Measurements from ENCODE around the gene UBFD1. TPM values are rescaled to one million over a fixed set of nuclear protein-coding genes. Genes with fewer than 3 reads are reported as not detected.

Gene UBFD1
- total and polyA plus RNA-seq, 2 donors (not counting 1 experiment from before 2014, with no cell fraction given): 66.6 to 101 TPM

GRCh38 chr16:23515881-23516280 is 41.6 kb upstream of the UBFD1 start:
- no peak overlapping the region for H3K9ac ChIP-seq (ENCODE audit: insufficient read depth, low read length)
- no peak overlapping the region for H3K4me2 ChIP-seq (ENCODE audit: extremely low read depth, insufficient read depth, low read length)
- no peak for DNase-seq (ENCODE audit: low read depth in 2 of 2)
- H3K9me3 ChIP-seq (ENCODE audit: control insufficient read depth, insufficient read depth, low read depth, low read length): no peaks in the 10 kb centered on the region
- peaks cover 2% of the 10 kb centered on the region for H3K36me3 ChIP-seq (ENCODE audit: control insufficient read depth, insufficient read depth, low read length)
- no peaks in the 10 kb centered on the region for H3K79me2 ChIP-seq (ENCODE audit: control insufficient read depth, insufficient read depth, low read length)
- H3K27me3 ChIP-seq (ENCODE audit: control insufficient read depth, insufficient read depth, low read length): no peaks in the 10 kb centered on the region
- no peak overlapping the region for H3K27ac ChIP-seq (ENCODE audit: insufficient read depth, low read length)
- no peak overlapping the region for H3K4me3 ChIP-seq (replicated peaks in 1 of 4; ENCODE audit: control extremely low read depth in 1 of 4, insufficient read depth in 1 of 4, low read depth in 3 of 4, low read length in 4 of 4)
- H2AFZ ChIP-seq (ENCODE audit: low read length): no peak overlapping the region
- no peaks in the 10 kb centered on the region for H4K20me1 ChIP-seq (ENCODE audit: control insufficient read depth, extremely low read depth, insufficient read depth, low read length)
- no peaks in the 10 kb centered on the region for H3K4me1 ChIP-seq (ENCODE audit: control insufficient read depth, extremely low read depth, insufficient read depth, low read length)
- no peak for TF ChIP-seq EZH2 (IDR thresholded peaks at IDR 0.05; ENCODE audit: low read length, missing control alignments)
- no peak for TF ChIP-seq CTCF (conservative IDR thresholded peaks at IDR 0.05 in 1 of 2, IDR thresholded peaks at IDR 0.05 in 1 of 2; ENCODE audit: low read depth in 1 of 2, low read length in 2 of 2)

- Histone ChIP-seq H3K4me3 (replicated peaks in 1 of 4; ENCODE audit: control extremely low read depth in 1 of 4, insufficient read depth in 1 of 4, low read depth in 3 of 4, low read length in 4 of 4) (no peak overlapping the region), H4K20me1 (ENCODE audit: control insufficient read depth, extremely low read depth, insufficient read depth, low read length) (no peaks in the 10 kb centered on the region), H3K27ac (ENCODE audit: insufficient read depth, low read length) (no peak overlapping the region), H3K79me2 (ENCODE audit: control insufficient read depth, insufficient read depth, low read length) (no peaks in the 10 kb centered on the region), H3K27me3 (ENCODE audit: control insufficient read depth, insufficient read depth, low read length) (no peaks in the 10 kb centered on the region), H3K36me3 (ENCODE audit: control insufficient read depth, insufficient read depth, low read length) (peaks cover 2% of the 10 kb centered on the region), H3K9me3 (ENCODE audit: control insufficient read depth, insufficient read depth, low read depth, low read length) (no peaks in the 10 kb centered on the region), H2AFZ (ENCODE audit: low read length) (no peak overlapping the region), H3K9ac (ENCODE audit: insufficient read depth, low read length) (no peak overlapping the region), H3K4me1 (ENCODE audit: control insufficient read depth, extremely low read depth, insufficient read depth, low read length) (no peaks in the 10 kb centered on the region), H3K4me2 (ENCODE audit: extremely low read depth, insufficient read depth, low read length) (no peak overlapping the region)
- DNase-seq (ENCODE audit: low read depth in 2 of 2): no peak
- no peak for TF ChIP-seq CTCF (conservative IDR thresholded peaks at IDR 0.05 in 1 of 2, IDR thresholded peaks at IDR 0.05 in 1 of 2; ENCODE audit: low read depth in 1 of 2, low read length in 2 of 2)
- no peak for TF ChIP-seq EZH2 (IDR thresholded peaks at IDR 0.05; ENCODE audit: low read length, missing control alignments)
Measured at GRCh38 chr16:23516366-23517137, 41.0 kb upstream of the UBFD1 start.

GRCh38 chr16:23518435-23518891 is 39.1 kb upstream of the UBFD1 start:
- no peaks in the 10 kb centered on the region for H3K27me3 ChIP-seq (ENCODE audit: control insufficient read depth, insufficient read depth, low read length)
- TF ChIP-seq CTCF (conservative IDR thresholded peaks at IDR 0.05 in 1 of 2, IDR thresholded peaks at IDR 0.05 in 1 of 2; ENCODE audit: low read depth in 1 of 2, low read length in 2 of 2) (no peak), EZH2 (IDR thresholded peaks at IDR 0.05; ENCODE audit: low read length, missing control alignments) (no peak)
- DNase-seq (ENCODE audit: low read depth in 2 of 2): peak in 1 of 2 donors; percentile 51
- peaks cover 4% of the 10 kb centered on the region for H3K36me3 ChIP-seq (ENCODE audit: control insufficient read depth, insufficient read depth, low read length)
- H3K9me3 ChIP-seq (ENCODE audit: control insufficient read depth, insufficient read depth, low read depth, low read length): no peaks in the 10 kb centered on the region
- H3K9ac ChIP-seq (ENCODE audit: insufficient read depth, low read length): no peak overlapping the region
- H3K79me2 ChIP-seq (ENCODE audit: control insufficient read depth, insufficient read depth, low read length): no peaks in the 10 kb centered on the region
- no peaks in the 10 kb centered on the region for H4K20me1 ChIP-seq (ENCODE audit: control insufficient read depth, extremely low read depth, insufficient read depth, low read length)
- H3K4me1 ChIP-seq (ENCODE audit: control insufficient read depth, extremely low read depth, insufficient read depth, low read length): no peaks in the 10 kb centered on the region
- no peak overlapping the region for H3K4me3 ChIP-seq (replicated peaks in 1 of 4; ENCODE audit: control extremely low read depth in 1 of 4, insufficient read depth in 1 of 4, low read depth in 3 of 4, low read length in 4 of 4)
- H3K4me2 ChIP-seq (ENCODE audit: extremely low read depth, insufficient read depth, low read length): no peak overlapping the region
- H3K27ac ChIP-seq (ENCODE audit: insufficient read depth, low read length): no peak overlapping the region
- H2AFZ ChIP-seq (ENCODE audit: low read length): no peak overlapping the region
